Stimulated activated CD4-positive, alpha-beta T cell treated with anti-CD3 and anti-CD28 coated beads, Interleukin-1b, Interleukin-23, amount 100 ng/mL, for 4 hours (primary cell): Measurements from ENCODE around the gene SORL1.

Experiments
- DNase-seq, 2 donors: peaks; one replicate each; pipeline ENCODE4 v3.0.0-alpha.2; 2020; ENCODE audit warnings: low read depth in 2 of 2

Gene SORL1

GRCh38 chr11:121656328-121657090, 204.4 kb downstream of the SORL1 start:
- DNase-seq = no peak

GRCh38 chr11:121657146-121657545, 205.0 kb downstream of the SORL1 start:
- no peak for DNase-seq

GRCh38 chr11:121659811-121660210, 207.7 kb downstream of the SORL1 start:
- DNase-seq = no peak

GRCh38 chr11:121661880-121662486, 209.9 kb downstream of the SORL1 start:
- DNase-seq = no peak

GRCh38 chr11:121664144-121664543, 212.0 kb downstream of the SORL1 start:
- DNase-seq = no peak

- no peak for DNase-seq
Measured at GRCh38 chr11:121665206-121665838, 213.2 kb downstream of the SORL1 start.

GRCh38 chr11:121667836-121668235, 215.7 kb downstream of the SORL1 start:
- DNase-seq = no peak

- DNase-seq = no peak
Measured at GRCh38 chr11:121669422-121669821, 217.3 kb downstream of the SORL1 start.

- no peak for DNase-seq
Measured at GRCh38 chr11:121670266-121670665, 218.2 kb downstream of the SORL1 start.

- no peak for DNase-seq
Measured at GRCh38 chr11:121670805-121671282, 218.7 kb downstream of the SORL1 start.

GRCh38 chr11:121671283-121672168, 219.4 kb downstream of the SORL1 start:
- no peak for DNase-seq

GRCh38 chr11:121672630-121673487, 220.7 kb downstream of the SORL1 start:
- no peak for DNase-seq

- DNase-seq = no peak
Measured at GRCh38 chr11:121681550-121682268, 229.6 kb downstream of the SORL1 start.
